Epithelial cell of esophagus (primary cell): Measurements from ENCODE around the gene FAM3B.

Source experiments
- DNase-seq: peaks from one replicate; pipeline ENCODE4 v3.0.0; 2010; ENCODE audit warnings: low read depth
- H3K4me3 ChIP-seq: 2 replicates; pipeline ENCODE4 v1.5.1; 2011; ENCODE audit warnings: mild to moderate bottlenecking, low read length, control low read depth
- CTCF ChIP-seq: IDR thresholded peaks from 2 replicates; pipeline ENCODE4 v1.5.1; 2011; ENCODE audit warnings: low read depth, mild to moderate bottlenecking, low read length, control low read depth, inconsistent platforms; ENCODE audit not compliant: insufficient read depth; ENCODE audit errors: missing control alignments

Gene FAM3B

GRCh38 chr21:41369920-41370839 is 53.6 kb downstream of the FAM3B start:
- no peak overlapping the region for H3K4me3 ChIP-seq
- DNase-seq = no peak
- no peak for TF ChIP-seq CTCF

- H3K4me3 ChIP-seq = no peak overlapping the region
- no peak for DNase-seq
- no peak for TF ChIP-seq CTCF
Measured at GRCh38 chr21:41370840-41371684, 54.5 kb downstream of the FAM3B start.

GRCh38 chr21:41371685-41372030 is 55.1 kb downstream of the FAM3B start:
- TF ChIP-seq CTCF = no peak
- no peak for DNase-seq
- H3K4me3 ChIP-seq = no peak overlapping the region

- H3K4me3 ChIP-seq = no peak overlapping the region
Measured at GRCh38 chr21:41373253-41373652, 56.7 kb downstream of the FAM3B start.

GRCh38 chr21:41373763-41374162 is 57.2 kb downstream of the FAM3B start:
- no peak for DNase-seq
- H3K4me3 ChIP-seq = no peak overlapping the region
- TF ChIP-seq CTCF = no peak

More at GRCh38 chr21:41373253-41373652, 56.7 kb downstream of the FAM3B start:
- no peak for TF ChIP-seq CTCF
- no peak for DNase-seq

GRCh38 chr21:41374177-41374712 is 57.6 kb downstream of the FAM3B start:
- H3K4me3 ChIP-seq = no peak overlapping the region
- no peak for DNase-seq
- no peak for TF ChIP-seq CTCF
